ENCODE measurements around the gene AP1G1.
"Not testable (repeated sequence)": the region's sequence is repeated elsewhere in the genome, so short reads cannot be mapped to it uniquely, and the experiment has no call there.

The AP1G1 gene

DNA sequence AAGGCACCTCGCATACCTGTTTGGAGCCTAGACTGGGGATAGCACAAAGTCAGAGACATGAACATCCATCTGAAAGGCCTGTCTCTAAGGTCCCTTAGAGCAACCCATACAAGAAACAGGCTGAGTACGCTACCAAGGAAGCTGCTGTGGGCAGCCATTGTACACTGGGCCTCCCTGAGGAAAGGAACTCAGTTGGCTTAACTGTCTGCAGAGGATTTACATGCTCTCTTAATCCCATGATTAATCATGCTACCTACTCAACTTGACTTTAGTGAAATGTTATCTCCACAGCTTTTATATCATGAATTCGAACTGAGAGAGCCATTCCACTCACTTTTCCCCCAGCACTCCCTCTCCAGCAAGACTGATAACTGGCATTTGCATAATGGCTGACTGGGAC lies 110.1 kb downstream of the AP1G1 start:
- DNase-seq (ENCODE audit: low spot score) = no peak

GRCh38 chr16:71693164-71693563 lies 115.5 kb downstream of the AP1G1 start:
- no peak for DNase-seq (ENCODE audit: low spot score)

GRCh38 chr16:71689901-71690300 lies 118.7 kb downstream of the AP1G1 start:
- DNase-seq (ENCODE audit: low spot score) = no peak

DNA sequence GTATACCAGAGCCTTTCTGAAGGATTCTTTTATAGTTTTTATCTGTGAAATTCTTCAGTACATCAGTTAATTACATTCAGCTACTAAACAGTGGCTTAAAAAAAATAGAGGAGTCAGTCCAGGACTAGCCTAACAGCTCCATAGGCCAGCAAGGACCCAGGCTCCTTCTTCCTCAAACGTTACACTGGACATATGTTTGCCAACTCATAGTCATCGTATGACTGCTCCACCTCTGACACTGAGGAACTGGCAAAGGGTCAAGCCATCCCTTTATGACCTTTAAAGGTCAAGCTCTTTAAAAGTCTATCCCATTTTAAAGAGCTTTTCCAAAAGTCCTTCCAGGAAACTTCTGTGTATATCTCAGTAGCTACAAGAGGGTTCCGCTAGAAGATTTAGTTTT lies 120.8 kb downstream of the AP1G1 start:
- no peak for DNase-seq (ENCODE audit: low spot score)

GRCh38 chr16:71684280-71684679 lies 124.4 kb downstream of the AP1G1 start:
- DNase-seq (ENCODE audit: low spot score) = not testable (repeated sequence)

DNA sequence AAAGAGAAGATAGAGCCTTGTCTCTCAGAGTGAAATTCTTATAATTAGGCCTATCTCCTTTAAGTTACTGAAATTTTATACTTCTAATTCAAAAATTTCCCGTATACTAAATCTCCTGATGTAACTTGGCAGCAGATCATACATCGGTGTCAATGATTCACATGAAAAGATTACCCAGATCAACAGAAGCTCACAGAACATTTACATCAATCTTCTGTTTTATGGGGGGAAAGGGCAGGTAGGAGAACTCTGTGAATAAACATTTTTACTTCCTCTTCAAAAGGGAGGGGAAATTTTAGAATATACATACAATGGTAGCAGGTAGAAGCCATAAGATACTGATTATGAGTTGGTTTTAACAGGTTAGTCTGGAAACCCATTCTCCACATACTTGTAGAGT lies 127.3 kb downstream of the AP1G1 start:
- no peak for DNase-seq (ENCODE audit: low spot score)
